H4 (cell line): ENCODE measurements around the gene ZBED4. TPM values are rescaled to one million over a fixed set of nuclear protein-coding genes. Genes with fewer than 3 reads are reported as not detected.

ENCODE experiments used
- DNase-seq: peaks from one replicate; pipeline ENCODE4 v3.0.0-alpha.2; 2015; ENCODE audit warnings: low spot score
- total RNA-seq: library from RNA; depleted of rRNA; stranded (reverse); fragments of >200 nt; shearing (Covaris generic); gene quantifications from 2 replicates; pipeline ENCODE4 v1.2.3, GENCODE V29; 2014

The ZBED4 gene
- total RNA-seq, 1 experiment from 2014 or later = 9.1 TPM

GRCh38 chr22:49900441-49901230 lies 47.0 kb downstream of the ZBED4 start:
- no peak for DNase-seq

DNA sequence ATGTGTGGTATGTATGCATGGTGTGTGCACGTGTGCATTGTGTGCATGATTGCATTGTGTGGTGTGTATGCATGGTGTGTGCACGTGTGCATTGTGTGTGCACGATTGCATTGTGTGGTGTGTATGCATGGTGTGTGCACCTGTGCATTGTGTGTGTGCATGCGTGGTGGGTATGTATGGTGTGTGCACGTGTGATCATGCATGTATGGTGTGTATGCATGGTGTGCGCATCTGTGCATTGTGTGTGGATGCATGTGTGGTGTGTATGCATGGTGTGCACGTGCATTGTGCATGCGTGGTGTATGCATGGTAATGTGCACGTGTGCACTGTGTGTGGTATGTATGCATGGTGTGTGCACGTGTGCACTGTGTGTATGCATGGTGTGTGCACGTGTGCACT lies 47.8 kb downstream of the ZBED4 start:
- DNase-seq = no peak

- no peak for DNase-seq
Measured at GRCh38 chr22:49903322-49904039, 49.8 kb downstream of the ZBED4 start.

DNA sequence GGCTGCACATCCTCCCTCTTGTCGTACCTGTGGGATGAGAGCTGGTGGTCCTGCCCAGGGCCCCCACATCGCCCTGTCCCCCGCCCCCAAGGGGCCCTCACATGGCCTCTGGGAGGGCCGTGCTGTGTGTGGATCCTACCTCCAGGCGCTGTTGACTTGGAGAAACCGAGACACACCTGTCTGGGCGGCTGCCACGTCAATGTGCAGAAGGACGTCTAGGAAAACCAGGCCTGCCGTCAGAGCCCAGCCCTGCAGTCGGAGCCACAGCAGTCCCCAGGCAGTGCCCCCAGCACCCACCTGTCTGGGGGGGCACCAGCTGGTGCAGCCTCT lies 50.4 kb downstream of the ZBED4 start:
- DNase-seq = no peak

DNA sequence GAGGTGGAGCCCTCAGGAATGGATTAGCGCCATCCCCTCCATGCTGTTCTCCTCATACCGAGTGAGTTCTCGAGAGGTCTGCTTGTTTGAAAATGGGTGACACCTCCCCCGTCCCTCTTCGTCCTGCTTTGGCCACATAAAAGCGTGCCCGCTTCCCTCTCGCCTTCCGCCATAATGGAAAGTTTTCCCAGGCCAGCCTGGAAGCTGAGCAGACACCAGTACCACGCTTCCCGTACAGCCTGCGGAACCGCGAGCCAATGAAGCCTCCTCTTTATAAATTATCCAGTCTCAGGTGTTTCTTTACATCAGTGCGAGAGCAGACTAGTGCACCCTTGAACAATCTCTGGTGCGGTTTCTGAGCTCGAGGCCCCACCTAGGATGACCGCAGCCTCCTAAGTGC lies 51.8 kb downstream of the ZBED4 start:
- DNase-seq = no peak

DNA sequence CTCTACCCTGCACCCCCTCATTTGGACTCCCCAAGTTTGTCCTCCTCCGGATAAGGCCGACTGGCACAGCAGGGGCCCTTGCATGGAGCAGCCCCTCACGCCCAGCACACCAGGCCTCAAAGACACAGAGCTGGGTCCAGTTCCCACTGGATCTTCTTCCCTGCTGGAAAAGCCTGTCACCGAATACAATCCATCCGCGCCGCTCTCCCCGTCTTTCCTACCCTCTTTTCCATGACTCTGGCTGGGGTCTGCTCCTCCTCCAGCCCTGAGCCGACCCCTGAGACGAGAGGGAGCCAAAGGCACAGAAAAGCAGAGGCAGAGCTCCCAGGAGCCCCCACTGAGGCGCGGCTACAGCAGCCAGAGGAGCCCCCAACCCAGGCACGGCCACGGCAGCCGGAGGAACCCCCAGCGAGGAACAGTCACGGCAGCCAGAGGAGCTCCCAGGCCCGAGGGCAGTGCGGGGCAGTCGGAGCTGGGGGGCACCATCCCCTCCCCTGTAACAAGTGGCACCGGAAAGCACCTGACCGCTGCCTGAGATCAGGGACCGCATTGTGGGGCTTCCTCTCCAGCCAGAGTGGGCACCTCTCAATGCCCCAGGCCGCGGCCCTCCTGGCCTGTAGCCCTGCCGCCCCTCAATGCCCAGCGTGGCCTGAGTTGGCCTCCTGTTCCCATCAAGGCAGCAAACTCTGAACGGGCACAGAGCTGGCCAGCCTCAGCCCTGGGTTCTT lies 52.6 kb downstream of the ZBED4 start:
- no peak for DNase-seq

- DNase-seq = no peak
Measured at GRCh38 chr22:49906799-49907290, 53.2 kb downstream of the ZBED4 start.

- no peak for DNase-seq
Measured at GRCh38 chr22:49907807-49908206, 54.2 kb downstream of the ZBED4 start.

DNA sequence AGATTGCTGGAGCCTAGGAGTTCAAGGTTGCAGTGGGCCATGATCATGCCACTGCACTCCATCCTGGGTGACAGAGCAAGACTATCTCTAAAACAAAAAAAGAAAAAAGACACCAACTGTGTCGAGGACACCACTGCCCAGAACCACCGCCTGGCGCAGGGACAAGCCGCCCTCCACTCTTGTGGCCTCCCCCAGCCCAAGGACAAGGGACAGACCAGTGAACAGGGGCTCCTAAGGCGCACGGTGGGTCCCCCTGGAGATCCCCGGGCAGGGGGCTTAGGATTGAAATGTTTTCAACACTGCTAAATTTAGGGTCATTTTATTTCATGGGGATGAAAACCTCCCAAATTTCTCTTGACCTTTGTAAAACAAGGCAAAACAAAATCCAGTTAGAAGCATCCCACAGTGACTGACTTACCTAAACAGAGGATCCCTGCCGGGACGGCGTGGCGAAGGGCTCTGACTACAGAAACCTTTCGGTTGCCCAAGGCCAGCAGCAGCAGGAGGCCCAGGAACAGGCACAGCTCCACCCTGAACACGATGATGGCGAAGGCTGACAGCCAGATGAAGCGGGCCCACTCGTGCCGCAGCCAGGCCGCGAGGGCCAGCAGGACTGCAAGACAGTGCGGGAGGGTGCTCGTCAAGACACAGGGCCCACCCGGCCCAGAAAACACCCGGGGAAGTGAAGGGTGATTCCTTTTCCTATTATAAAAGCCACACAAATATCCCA lies 56.0 kb downstream of the ZBED4 start:
- no peak for DNase-seq

- DNase-seq = no peak
Measured at GRCh38 chr22:49910229-49911155, 56.8 kb downstream of the ZBED4 start.

DNA sequence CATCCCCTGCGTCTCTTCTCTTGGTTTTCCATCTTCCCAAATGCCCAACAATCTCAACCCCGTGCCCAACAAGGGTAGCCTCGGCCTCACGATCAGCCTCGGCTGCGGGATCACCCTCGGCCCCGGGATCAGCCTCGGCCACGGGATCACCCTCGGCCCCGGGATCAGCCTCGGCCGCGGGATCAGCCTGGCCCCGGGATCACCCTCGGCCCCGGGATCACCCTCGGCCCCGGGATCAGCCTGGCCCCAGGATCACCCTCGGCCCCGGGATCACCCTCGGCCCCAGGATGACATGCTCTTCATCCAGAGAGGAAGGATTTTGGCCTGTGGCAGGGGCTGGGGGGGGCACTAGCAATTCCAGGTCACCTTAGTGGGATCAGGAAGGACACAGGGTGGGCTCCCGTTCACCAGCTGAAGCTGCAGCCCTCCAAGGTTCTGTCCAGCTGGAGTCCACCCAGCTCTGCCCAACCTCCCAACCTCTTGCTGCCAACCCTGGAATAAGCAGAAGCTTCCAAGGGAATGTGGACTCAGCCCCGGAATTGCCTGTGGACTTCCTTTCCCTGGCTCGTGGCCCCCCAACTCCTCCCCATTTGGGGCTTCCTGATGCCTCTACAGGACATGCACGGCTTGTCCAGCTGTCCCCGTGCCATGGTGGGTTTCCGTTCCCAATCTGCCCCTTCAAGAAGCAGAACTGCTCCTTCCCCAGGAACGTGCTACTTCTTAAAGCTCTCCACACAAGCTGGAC lies 58.4 kb downstream of the ZBED4 start:
- DNase-seq = no peak

- DNase-seq = no peak
Measured at GRCh38 chr22:49913026-49913425, 59.4 kb downstream of the ZBED4 start.

DNA sequence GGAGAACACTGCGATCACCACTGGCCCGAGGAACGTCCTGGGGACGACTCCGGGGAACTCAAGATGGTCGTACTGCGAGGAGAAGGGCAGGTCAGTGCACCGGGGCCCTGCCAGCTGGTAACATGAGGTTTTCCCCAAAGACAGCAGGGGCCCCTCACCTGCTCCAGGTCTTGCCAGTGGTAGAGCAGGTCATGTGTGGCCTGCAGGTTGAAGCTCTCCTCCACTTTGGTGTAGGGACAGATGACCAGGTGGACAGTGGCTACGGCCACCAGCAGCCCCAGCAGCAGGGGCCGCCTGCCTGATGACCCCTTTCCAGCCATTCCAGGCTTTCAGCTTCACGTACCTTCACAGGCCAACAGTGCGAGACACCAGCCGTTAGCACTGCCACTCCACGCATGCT lies 59.8 kb downstream of the ZBED4 start:
- DNase-seq = no peak

GRCh38 chr22:49914256-49914655 lies 60.6 kb downstream of the ZBED4 start:
- no peak for DNase-seq

- no peak for DNase-seq
Measured at GRCh38 chr22:49915610-49916009, 62.0 kb downstream of the ZBED4 start.

GRCh38 chr22:49916831-49917230 lies 63.2 kb downstream of the ZBED4 start:
- no peak for DNase-seq

- peak; percentile 91 for DNase-seq
Measured at GRCh38 chr22:49917974-49918910, 64.6 kb downstream of the ZBED4 start, which contains the start of the genes ALG12 and CRELD2. TSS of gene ALG12 (minus strand) at chr22:49918438. CDS start at chr22:49913765, 4,673 bp downstream. TSS of gene CRELD2 (plus strand) at chr22:49918634. CDS start at chr22:49918770, 136 bp downstream.
